Omental fat pad (tissue), 4 donors: ENCODE data around the gene NTRK3. TPM values are rescaled to one million over a fixed set of nuclear protein-coding genes. Genes with fewer than 3 reads are reported as not detected.

ENCODE experiments used
- ATAC-seq: fragments of 150-250 bp; one replicate; pipeline ENCODE4 v1.9.1; 2016; ENCODE audit warnings: mild to moderate bottlenecking, moderate library complexity; ENCODE audit not compliant: low FRiP score
- DNase-seq: peaks from one replicate; pipeline ENCODE4 v3.0.0-alpha.2; 2019; ENCODE audit warnings: low spot score
- CTCF ChIP-seq, 3 donors: fragments of 450-650 bp; IDR thresholded peaks; one replicate each; pipeline ENCODE4 v1.5.1; 2016 to 2017; ENCODE audit warnings: antibody characterized with exemption in 3 of 3, mild to moderate bottlenecking in 3 of 3, moderate library complexity in 2 of 3
- total RNA-seq, 4 donors: library from RNA; depleted of rRNA; stranded (reverse); fragments of >200 nt; gene quantifications; one replicate each; pipeline ENCODE4 v1.1.0, GENCODE V29; 2016

The NTRK3 gene
- total RNA-seq, 4 donors from 2014 or later = 0.75 to 5.2 (median 3.6) TPM

- ATAC-seq (no peak), DNase-seq (no peak)
- TF ChIP-seq CTCF (IDR thresholded peaks at IDR 0.05) = no peak
These were observed 167.4 kb downstream of the NTRK3 start for GRCh38 chr15:88089024-88089620.

GRCh38 chr15:88083811-88084760, 172.5 kb downstream of the NTRK3 start:
- ATAC-seq = no peak
- no peak for TF ChIP-seq CTCF (IDR thresholded peaks at IDR 0.05)
- no peak for DNase-seq

GRCh38 chr15:88080616-88081015, 175.9 kb downstream of the NTRK3 start:
- TF ChIP-seq CTCF (IDR thresholded peaks at IDR 0.05) = no peak
- no peak for DNase-seq

GRCh38 chr15:88077296-88078020, 179.1 kb downstream of the NTRK3 start:
- DNase-seq (no peak), ATAC-seq (no peak)
- TF ChIP-seq CTCF (IDR thresholded peaks at IDR 0.05) = no peak

More at GRCh38 chr15:88080616-88081015, 175.9 kb downstream of the NTRK3 start:
- ATAC-seq = no peak

- ATAC-seq (no peak), DNase-seq (no peak)
- TF ChIP-seq CTCF (IDR thresholded peaks at IDR 0.05) = no peak
These were observed 180.2 kb downstream of the NTRK3 start for GRCh38 chr15:88076328-88076727.

- TF ChIP-seq CTCF (IDR thresholded peaks at IDR 0.05) = no peak
These were observed 181.4 kb downstream of the NTRK3 start for GRCh38 chr15:88075102-88075501.

More at GRCh38 chr15:88075102-88075501, 181.4 kb downstream of the NTRK3 start:
- DNase-seq (no peak), ATAC-seq (no peak)
